ENCODE measurements around the gene GRIN3A.
A peak's percentile ranks its signal among the peaks of the same experiment; 100 is the strongest.
"Not testable (repeated sequence)": the region's sequence is repeated elsewhere in the genome, so short reads cannot be mapped to it uniquely, and the experiment has no call there.

GRIN3A gene

DNA sequence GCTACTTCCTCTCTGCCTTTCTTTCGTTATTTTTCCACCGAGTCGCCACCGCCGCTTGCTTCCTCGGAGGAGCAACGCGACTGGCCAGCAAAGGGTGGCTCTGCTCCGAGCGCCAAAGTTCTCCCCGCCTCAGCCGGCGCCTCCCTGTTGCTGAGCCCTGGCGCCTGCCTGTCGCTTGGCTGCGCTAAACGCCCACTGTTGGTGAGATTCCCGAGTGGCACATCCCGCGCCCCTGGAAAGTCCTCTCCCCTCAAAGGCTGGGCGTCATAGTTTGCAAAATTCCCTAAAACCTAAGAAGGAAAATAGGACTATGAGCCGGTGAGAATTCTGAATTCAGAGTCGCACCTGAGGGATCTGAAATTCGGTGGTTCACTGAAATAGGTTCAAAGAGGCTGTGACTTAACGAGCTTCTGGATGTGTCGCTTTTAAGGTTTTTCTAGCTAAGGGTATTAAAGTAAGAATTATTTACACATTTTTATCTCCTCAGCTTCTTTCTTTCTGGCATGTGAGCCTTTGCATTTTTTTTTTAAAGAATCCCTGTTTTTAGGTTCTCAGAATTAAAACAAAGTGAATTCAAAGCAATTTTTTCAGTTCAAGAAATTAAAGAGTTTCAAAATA lies at the start of gene GRIN3A:
TSS of gene GRIN3A (minus strand) at position 82 of the 618 bp plus-strand sequence. CDS start 668 bp downstream, outside the sequence.
- no peak for DNase-seq (ENCODE audit: low spot score)

DNA sequence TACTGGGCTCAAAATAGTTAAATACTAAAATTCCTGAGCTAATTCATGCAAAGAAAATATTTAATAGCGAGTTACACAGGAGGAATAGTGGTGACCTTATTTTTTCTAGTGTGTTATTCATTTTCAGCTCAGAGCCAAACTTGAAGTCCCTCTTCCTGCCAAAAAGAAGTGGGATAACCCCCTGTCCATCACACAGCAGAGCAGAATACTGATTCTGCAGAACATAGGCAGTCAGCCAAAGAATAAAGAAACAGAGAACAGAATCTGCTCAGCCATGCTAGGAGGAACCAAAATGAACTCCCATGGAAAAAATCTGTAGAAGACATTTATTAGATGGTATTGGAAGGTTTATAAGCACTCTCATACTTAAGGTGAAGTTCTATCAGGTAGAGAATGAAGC lies 49.4 kb upstream of the GRIN3A start:
- no peak for DNase-seq (ENCODE audit: low spot score)

DNA sequence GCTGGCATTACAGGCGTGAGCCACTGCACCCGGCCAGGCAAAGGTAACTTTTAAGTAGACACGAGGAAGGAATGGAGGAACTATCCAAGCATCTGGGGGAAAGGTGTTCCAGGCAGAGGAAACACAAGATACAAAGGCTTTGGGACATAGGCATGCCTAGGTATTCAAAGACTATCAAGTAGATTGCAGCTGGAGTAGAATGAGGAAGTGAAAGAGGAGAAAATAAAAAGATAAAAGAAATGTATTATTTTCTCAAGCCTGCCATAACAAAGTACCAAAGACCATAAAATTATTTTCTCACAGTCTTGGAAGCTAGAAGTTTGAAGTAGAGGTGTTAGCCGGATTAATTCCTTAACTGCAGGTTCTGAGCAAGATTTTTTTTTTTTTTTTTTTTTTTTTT lies 39.9 kb upstream of the GRIN3A start:
- no peak for DNase-seq (ENCODE audit: low spot score)

DNA sequence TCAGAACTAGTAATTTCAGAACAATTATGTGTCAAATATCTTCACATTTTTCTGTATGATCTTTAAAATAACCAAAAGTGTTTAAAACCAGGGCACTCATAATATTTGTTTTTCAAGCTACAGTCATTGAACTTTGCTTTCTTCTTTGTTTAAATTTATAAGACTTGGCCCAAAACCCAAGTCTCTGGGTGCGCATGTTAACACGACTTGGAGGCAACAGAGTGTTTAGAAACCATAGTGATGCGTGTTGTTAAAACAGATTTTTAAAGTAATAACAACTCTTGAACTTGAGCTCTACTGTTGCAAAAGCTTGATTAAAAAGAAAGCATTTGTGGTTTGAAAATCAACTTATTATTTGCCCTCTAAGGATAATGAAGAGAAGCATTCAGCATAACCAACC lies 26.0 kb upstream of the GRIN3A start:
- no peak for DNase-seq (ENCODE audit: low spot score)

DNA sequence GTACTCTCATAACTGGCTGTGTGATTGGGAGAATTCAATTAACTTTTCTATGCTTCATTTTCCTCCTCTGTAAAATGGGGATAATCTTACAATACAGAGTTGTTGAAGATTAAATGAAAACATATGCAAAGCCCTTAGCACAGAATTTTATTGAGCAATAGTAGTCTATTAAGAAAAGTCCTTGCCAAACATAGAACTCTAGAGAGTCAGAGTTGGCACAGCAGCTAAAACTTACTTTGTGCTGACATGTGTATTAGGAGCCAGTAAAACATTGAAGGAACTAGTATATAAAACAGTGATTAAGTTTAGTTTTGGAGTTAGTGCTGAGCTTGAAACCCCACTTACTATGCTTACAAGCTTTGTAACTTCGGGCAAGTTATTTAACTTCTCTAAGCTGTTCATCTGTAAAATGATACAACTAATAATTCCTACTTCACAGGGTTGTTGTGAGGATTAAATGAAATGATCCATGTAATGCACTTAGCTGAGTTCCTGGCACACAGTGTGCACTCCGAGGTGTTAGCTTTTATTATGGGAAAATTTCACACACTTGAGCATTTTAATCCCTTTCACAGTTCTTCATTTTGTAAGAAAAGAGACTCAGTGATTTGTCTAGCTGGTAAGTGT lies 20.0 kb upstream of the GRIN3A start:
- DNase-seq (ENCODE audit: low spot score): no peak

DNA sequence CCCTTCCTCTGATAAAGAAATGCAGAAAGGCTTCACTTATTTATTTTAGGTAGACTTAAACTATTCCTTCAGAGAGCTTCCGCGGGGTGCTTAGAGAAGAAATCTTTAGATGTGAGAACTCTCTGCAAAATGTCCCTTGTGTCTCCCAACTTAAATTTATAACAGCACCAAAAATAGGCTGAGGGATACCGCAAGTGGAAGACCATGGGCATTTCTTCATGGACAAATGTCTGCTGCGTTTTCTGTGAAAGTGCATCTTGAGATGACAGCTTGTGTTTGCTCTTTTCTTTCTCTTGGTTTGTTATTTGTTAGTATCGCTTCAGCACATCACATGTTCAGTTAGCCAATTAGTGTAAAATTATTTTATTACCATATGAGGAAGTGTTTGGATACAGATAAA lies 15.3 kb upstream of the GRIN3A start:
- no peak for DNase-seq (ENCODE audit: low spot score)

DNA sequence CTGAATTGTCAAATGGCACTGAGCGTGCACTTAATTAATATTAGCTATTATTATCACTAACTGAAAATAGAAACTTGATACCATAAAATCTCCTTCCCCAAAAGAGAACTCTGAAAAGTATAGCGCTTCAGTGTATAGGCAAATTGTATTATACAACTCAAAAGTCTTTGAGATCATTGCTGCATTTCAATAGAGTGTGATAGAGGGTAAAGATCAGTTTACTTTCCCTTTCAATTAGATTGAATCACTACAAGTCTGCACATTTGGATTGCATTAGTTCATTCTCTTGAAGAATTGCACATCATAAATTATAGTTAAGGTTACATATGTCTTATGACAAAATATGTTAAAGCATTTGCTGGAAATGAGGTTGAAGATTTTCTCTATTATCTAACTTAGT lies 13.4 kb upstream of the GRIN3A start:
- DNase-seq (ENCODE audit: low spot score): no peak

DNA sequence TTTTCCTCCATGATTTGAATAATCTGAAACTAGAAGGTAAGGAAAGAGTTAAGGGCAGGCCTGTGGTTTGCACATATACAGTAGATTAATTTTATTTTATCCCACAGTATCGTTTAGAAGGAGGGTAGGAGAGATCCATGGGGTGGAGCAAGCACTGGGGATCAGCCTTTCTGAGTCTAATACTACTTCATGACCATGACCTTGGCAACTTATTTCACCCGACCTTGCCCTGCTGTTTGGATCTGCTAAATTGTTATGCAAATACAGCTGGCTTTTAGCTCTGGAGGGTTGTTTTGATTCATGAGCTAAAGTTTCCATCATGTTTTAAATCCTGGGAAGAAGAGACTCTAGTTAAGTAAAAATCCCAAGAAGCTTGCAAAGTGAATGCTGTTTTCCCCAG lies 864 bp upstream of the GRIN3A start:
- DNase-seq (ENCODE audit: low spot score): no peak

DNA sequence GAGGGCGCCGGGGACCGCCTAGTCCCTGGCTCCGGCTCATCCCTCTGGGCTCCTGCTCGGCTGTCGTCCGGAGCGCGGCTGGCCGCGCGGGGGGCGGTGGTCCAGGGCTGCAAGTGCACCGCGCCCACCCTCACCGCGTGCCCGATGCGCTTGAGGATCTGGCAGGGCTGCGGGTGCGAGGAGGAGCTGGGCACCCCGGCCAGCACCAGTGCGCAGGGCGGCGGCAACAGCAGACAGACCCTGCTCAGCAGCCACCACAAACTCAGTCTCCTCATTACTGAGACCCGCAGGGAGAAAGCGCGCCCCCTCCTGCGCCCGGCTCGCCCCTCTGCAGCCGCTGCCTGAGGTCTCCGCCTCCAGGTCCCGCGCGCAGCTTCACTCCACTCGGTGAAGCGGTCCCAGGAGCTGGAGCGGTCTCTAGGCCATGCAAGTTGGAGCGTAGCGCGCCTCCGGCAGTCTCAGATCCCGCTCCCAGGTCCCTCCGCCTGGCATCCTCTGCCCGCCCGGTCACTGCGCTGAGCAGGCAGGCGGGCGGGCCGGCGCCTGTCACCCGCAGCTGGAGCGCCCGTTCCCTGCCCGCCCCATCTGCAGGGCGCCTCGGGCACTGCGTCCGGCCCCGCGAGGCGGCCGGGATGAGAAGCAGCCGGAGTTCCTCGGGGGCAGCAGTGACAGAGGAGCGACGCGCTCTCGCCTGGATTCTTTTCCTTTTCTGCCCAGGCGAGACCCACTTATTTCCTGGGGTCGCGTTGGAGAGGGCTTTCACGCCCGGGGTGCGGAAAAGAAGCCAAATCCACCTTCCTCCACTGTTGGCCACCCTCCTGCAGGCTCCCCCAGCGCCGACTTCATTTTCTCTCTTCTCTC lies 512 bp downstream of the GRIN3A start:
- peak; percentile 7 for DNase-seq (ENCODE audit: low spot score)

DNA sequence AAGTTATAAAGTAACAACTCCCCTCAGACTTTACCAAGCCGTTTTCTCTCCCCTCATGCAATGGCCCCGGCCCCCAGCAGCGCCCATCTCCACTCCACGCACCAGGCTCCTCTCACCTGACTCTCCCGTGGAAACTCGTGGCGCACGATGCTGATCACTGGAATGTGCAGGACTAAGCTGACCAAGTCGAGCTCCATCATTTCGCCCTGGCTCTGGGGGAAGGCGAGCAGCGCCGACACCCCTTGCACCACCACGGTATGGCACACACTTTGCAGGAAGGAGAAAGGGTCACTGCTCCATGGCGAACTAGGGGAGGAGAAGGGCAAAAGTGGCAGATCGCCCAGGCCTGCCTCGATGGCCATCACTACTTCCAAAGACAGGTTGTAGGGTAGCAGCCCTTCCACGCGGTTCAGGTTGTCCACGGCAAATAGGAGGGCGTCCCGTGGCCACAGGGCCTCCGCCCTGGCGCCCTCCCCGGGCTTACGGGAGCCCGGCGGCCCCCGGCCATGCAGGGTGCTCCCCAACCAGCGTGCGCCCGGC lies 1.2 kb downstream of the GRIN3A start:
- DNase-seq (ENCODE audit: low spot score): no peak

DNA sequence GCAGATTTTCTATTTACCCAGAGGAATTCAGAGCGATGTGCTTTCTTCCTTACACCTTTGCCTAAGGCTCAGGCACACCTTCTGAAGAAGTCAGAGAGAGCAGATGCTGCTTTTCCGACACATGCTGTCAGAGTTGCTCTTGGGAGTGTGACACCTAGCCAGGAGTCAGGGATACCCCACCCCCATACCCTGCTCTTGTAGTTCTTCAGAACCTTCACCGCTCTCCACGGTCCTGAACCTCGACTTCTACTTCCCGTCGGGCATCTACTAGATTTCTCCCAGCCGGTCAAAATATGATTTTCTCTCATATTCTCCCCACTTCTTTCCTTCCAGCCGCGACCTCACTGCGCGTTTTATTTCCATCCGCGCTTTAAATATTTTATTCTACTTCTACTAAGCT lies 1.7 kb downstream of the GRIN3A start:
- no peak for DNase-seq (ENCODE audit: low spot score)

DNA sequence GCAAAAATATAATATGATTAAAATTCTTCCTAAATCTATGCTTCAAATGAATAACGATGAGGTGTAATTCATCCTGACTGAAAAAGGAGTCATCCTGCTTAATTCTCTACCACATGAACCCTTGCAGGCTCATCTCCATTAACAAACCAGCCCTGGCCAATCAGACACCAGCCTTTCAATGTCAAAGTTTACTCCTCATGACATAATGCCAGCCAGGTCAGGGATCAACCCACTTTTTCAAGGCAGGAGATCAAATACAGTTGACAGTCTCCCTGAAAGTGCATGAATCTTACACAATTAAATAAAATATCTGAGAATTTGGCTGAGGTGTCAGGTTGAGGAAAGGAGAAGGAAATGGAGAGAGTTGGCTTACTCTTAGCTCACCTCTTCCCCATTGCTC lies 7.0 kb downstream of the GRIN3A start:
- DNase-seq (ENCODE audit: low spot score): no peak

DNA sequence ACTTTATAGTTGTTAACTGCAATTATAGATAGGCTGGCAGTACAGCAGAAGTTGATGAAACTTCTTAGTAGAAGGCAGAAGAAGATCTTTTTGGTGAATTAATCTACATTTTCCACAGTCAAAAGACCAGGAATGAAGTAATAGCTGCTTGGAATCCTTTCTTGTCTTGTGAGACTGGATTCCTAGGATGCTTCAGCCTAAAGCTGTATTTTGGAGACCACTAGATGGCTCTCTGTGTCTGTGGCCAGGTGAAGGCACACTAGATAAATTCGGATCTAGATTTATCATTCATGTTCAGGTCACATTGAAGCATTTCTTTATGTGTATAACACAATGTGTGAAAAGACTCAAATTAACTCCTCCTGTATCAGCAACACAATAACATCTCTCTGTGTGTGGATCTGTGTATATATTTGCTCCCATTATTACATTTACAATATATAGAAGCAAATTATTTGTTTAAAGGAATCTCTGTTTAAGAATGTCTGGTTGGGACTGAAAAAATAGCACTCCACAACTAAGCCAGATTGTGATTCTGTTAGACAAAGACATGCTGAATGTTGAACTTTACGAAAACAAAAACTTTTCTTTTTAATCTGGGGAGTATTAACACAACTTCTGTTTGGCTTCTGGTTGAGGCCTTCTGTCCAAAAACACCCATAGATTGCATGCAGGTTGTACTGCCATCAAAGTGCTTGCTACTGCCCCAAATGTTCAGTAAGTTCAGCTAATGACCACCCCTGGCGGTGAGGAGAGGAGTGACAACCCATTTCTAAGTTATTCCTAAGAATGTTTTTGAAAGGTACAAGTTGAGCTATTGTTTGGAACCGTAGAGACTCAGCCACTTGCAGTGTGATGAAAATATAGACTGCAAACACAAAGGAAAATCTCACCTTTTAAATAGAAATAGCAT lies 10.6 kb downstream of the GRIN3A start:
- no peak for DNase-seq (ENCODE audit: low spot score)

DNA sequence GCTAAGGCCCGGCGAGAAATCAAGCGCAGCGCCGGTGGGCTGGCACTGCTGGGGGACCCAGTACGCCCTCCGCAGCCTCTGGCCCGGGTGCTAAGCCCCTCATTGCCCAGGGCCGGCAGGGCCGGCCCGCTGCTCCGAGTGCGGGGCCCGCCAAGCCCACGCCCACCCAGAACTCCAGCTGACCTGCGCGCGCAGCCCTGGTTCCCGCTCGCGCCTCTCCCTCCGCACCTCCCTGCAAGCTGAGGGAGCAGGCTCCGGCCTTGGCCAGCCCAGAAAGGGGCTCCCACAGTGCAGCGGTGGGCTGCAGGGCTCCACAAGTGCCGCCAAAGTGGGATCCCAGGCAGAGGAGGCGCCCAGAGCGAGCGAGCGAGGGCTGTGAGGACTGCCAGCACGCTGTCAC lies 14.2 kb downstream of the GRIN3A start:
- DNase-seq (ENCODE audit: low spot score): not testable (repeated sequence)

DNA sequence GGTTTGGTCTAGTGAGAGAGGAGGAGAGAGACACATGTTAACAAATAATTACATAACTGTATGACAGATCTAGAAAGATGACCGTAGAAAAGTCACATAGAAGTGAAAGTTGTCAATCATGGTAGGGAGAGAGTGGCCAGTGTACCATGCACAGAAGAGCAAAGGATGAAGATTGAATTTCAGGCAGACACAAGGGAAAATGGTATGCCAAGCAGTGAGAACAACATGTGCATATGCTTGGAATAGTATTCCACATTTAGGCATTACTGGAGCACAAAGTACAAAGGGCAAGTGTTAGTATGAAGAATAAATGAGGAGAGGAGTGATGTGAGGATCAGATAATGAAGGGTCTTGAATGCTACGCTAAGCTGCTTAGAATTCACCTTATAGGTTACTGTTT lies 20.3 kb downstream of the GRIN3A start:
- no peak for DNase-seq (ENCODE audit: low spot score)

DNA sequence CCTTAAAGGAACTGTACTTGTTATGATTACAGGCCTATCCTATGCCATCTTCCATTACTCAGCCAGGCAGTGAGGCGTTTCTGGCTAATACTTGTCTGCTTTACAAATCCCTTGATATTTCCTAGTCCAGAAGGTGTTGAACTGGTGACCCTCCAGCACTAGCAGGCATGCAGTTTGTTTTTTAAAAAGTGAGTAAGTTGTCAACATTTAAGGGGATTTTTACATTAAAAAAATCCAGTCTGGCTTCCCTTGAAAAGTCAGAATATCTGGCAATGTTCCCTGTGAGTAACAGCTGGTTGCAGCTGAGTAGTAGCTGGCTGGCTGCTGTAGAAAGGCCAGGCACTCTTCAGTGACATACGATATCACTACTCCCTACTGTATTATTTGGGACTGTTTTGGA lies 21.8 kb downstream of the GRIN3A start:
- DNase-seq (ENCODE audit: low spot score): no peak

DNA sequence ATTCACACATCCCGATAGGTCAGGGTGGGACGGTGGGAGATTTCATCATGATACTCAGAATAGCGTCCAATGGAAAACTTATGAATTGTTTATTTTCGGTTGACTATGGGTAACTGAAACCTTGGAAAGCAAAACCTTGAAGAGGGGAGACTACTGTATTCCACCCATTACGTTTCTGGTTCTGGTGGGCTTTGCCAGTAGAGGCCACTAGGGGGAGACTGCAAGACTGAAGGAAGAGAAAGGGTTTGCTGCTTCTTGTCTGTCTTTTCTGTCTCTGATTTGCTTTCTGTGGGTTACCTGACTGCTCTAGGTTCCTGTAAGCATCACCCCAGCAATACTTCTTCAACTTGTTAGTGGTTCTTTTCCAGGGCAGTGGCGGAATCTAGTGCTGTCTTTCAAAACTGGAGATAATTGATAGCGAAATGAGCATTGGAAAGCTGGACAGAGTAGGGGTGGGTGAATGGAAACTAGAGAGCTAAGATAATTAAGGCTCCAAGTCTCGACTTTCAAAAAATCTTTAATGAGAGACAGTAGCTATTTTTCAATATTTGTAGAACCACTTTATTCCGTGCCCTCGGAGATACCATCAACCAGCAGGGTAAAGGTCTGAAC lies 27.0 kb downstream of the GRIN3A start:
- DNase-seq (ENCODE audit: low spot score): peak; percentile 11

DNA sequence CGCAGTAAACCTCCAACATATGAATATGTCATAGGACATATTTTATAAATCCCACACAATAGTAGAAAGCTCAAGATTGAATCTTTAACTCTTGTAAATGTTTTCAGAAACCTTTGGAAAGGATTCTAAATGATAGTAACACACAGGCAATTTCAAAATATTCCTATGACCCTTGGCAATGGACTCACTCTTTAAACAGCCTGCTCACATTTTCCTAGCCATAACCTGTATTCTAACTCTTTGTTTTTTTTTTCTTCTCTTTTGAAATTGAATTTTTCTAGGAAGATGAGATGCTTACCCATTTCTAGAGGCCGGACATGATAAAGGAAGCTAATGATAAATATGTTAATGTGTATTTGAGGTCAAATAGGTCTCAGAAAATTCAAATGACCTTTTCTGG lies 29.6 kb downstream of the GRIN3A start:
- no peak for DNase-seq (ENCODE audit: low spot score)

DNA sequence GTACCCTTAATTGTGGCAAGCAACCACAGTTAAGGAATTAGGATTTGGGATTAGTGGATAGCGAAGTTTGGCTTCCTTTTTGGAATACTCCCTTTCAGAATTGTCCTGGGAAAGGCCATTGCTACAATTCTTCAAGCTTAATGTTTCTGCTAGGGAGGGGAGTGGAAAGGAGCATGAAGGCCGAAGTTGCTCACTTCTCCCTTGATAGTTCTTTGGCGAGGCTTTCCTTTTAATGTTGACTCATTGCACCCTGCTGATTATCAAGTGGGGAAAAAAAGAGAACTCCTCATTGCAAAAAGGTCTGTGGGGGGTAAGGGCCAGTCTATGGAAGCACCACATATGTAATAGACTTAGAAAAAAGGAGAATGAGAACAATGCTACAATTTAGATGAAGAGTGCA lies 30.7 kb downstream of the GRIN3A start:
- no peak for DNase-seq (ENCODE audit: low spot score)

DNA sequence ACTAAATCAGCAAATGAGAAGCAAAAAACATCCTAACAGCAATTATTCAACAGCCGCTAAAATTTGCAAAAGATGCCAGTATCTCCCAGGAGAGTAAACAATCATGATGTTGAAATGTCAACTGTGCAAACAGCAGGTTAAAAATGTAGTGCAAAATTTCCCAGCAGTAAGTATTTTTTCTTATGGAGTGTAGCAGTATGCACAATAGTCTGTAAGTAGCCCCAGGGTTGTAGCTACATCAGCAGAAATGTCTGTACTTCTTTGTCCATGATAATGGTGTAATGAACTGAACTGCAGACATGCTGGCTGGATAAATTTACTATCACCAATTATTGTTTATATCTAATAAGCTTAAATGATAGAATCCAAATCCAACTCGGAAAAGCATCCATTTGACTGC lies 31.4 kb downstream of the GRIN3A start:
- no peak for DNase-seq (ENCODE audit: low spot score)

DNA sequence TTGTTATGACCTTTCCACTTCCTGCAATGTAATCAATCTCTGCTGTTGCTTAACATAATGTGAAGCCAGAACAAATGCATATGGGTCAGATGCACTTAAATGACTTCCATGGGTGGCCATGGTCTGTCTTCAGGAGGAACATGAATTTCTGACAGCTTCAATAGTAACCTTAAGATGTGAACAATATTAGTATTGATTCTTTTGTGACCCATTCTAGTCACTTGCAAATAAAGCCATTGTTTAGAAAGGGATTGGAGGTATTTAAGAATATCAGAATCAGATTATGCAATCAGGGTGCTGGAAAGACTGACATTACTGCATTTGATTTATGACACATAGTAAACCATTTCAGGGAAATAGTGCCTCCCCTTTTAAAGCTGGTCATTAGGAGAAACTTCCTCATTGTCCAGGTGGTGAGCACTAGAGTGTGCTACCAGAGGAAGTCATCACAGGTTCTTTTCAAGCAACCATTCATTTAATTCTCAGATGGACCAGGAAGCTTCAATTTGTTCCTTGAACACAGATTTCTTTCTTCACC lies 32.1 kb downstream of the GRIN3A start:
- DNase-seq (ENCODE audit: low spot score): no peak

Measured in AG08396 (cell line).